ENCODE measurements around the gene NDUFB10. TPM values are rescaled to one million over a fixed set of nuclear protein-coding genes. Genes with fewer than 3 reads are reported as not detected.

The NDUFB10 gene
- total and polyA plus RNA-seq, 4 donors: 93.9 to 195 (median 133) TPM

GRCh38 chr16:1978476-1979120 is 19.3 kb downstream of the NDUFB10 start:
- Histone ChIP-seq H3K4me3 (ENCODE audit: low read depth in 1 of 3, low read length in 3 of 3) (no peak overlapping the region), H3K27me3 (ENCODE audit: control insufficient read depth in 4 of 4, insufficient read depth in 4 of 4, low read length in 3 of 4) (no peaks in the 10 kb centered on the region), H3K9ac (ENCODE audit: low read depth in 1 of 2, low read length in 2 of 2) (no peak overlapping the region), H3K36me3 (ENCODE audit: control insufficient read depth in 4 of 4, insufficient read depth in 3 of 4, low read depth in 1 of 4, low read length in 3 of 4) (peaks cover 14 to 41% (median 16%) of the 10 kb centered on the region in 4 donors), H3K9me3 (ENCODE audit: control insufficient read depth in 4 of 4, low read length in 3 of 4) (no peaks in the 10 kb centered on the region), H3K27ac (ENCODE audit: low read depth in 1 of 2, low read length in 2 of 2) (no peak overlapping the region), H3K4me1 (ENCODE audit: control insufficient read depth in 4 of 4, insufficient read depth in 4 of 4, low read length in 3 of 4) (peaks cover 2 to 20% (median 6%) of the 10 kb centered on the region in 4 donors)
- no peak for TF ChIP-seq GABPA (IDR thresholded peaks at IDR 0.05 in 1 of 2, conservative IDR thresholded peaks at IDR 0.05 in 1 of 2)
- no peak for TF ChIP-seq SP1 (IDR thresholded peaks at IDR 0.05)
- no peak for TF ChIP-seq YY1 (IDR thresholded peaks at IDR 0.05)
- no peak for TF ChIP-seq EGR1 (IDR thresholded peaks at IDR 0.05; ENCODE audit: low read depth in 2 of 2)
- TF ChIP-seq FOXA1 (IDR thresholded peaks at IDR 0.05): no peak
- no peak for TF ChIP-seq MAX (IDR thresholded peaks at IDR 0.05)
- TF ChIP-seq HNF4A (conservative IDR thresholded peaks at IDR 0.05): no peak
- TF ChIP-seq, protein P1, sequence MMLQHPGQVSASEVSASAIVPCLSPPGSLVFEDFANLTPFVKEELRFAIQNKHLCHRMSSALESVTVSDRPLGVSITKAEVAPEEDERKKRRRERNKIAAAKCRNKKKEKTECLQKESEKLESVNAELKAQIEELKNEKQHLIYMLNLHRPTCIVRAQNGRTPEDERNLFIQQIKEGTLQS (IDR thresholded peaks at IDR 0.05): no peak
- no peak for TF ChIP-seq TAF1 (conservative IDR thresholded peaks at IDR 0.05)
- TF ChIP-seq JUND (IDR thresholded peaks at IDR 0.05): no peak
- TF ChIP-seq REST (IDR thresholded peaks at IDR 0.05): no peak
- no peak for DNase-seq (ENCODE audit: low spot score)
- 87% methylated on average over 37 of the region's 37 CpGs for WGBS

DNA sequence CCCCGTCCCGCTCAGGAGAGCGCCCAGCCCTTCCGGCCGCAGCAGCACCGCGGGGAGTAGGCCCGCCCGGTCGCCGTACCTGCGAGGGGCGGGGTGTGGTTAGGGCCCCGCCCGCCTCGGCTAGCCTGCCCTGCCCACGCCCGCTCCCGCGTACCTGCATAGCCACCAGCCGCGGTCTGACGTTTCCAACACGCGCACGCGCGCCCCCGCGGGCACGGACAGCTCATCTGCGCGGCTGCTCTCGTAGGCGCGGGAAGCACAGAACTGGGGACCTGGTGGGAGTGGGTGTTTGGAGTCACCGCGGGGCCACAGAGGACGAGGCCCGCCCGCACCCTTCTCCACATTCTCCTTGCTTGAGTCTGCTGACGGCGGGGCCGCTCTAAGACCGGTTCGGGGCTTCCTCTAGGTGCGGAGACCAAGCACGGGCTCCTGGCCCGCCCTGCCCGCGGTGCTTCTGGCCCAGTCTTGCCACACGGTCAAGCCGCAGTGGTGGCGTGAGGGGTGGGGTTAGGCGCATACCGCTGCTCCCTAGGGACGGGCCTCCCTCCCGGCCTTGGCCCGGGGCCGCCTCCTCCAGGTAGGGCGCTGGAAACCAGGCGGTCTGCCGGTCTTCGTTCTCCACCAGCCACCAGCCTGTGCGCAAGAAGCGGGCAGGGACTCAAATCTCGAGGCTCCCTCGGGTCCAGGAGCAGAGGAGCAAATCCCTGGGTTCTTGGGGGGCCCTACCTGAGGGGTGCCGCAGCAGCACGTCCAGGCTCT is 20.1 kb downstream of the NDUFB10 start:
- TF ChIP-seq, protein P1 (IDR thresholded peaks at IDR 0.05): no peak
- TF ChIP-seq FOXA1 (IDR thresholded peaks at IDR 0.05) (no peak), YY1 (IDR thresholded peaks at IDR 0.05) (no peak), JUND (IDR thresholded peaks at IDR 0.05) (no peak), HNF4A (conservative IDR thresholded peaks at IDR 0.05) (no peak), CTCF (IDR thresholded peaks at IDR 0.05; ENCODE audit: low read depth, low read length, missing input control) (no peak), NR2F2 (IDR thresholded peaks at IDR 0.05) (no peak), MAX (IDR thresholded peaks at IDR 0.05) (no peak), HNF4G (IDR thresholded peaks at IDR 0.05) (no peak)
- TF ChIP-seq, protein P2, sequence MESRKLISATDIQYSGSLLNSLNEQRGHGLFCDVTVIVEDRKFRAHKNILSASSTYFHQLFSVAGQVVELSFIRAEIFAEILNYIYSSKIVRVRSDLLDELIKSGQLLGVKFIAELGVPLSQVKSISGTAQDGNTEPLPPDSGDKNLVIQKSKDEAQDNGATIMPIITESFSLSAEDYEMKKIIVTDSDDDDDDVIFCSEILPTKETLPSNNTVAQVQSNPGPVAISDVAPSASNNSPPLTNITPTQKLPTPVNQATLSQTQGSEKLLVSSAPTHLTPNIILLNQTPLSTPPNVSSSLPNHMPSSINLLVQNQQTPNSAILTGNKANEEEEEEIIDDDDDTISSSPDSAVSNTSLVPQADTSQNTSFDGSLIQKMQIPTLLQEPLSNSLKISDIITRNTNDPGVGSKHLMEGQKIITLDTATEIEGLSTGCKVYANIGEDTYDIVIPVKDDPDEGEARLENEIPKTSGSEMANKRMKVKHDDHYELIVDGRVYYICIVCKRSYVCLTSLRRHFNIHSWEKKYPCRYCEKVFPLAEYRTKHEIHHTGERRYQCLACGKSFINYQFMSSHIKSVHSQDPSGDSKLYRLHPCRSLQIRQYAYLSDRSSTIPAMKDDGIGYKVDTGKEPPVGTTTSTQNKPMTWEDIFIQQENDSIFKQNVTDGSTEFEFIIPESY (IDR thresholded peaks at IDR 0.05): no peak
- H3K4me3 ChIP-seq (ENCODE audit: low read depth in 1 of 3, low read length in 3 of 3): no peak overlapping the region
- no peaks in the 10 kb centered on the region for H3K9me3 ChIP-seq (ENCODE audit: control insufficient read depth in 4 of 4, low read length in 3 of 4)
- H3K36me3 ChIP-seq (ENCODE audit: control insufficient read depth in 4 of 4, insufficient read depth in 3 of 4, low read depth in 1 of 4, low read length in 3 of 4): peaks cover 12 to 38% (median 15%) of the 10 kb centered on the region in 4 donors
- H3K27ac ChIP-seq (ENCODE audit: low read depth in 1 of 2, low read length in 2 of 2): no peak overlapping the region
- WGBS: 49% methylated on average over 70 of the region's 70 CpGs
- no peaks in the 10 kb centered on the region for H3K27me3 ChIP-seq (ENCODE audit: control insufficient read depth in 4 of 4, insufficient read depth in 4 of 4, low read length in 3 of 4)
- H3K9ac ChIP-seq (ENCODE audit: low read depth in 1 of 2, low read length in 2 of 2): no peak overlapping the region
- DNase-seq (ENCODE audit: low spot score): no peak
- peaks cover 2 to 20% (median 6%) of the 10 kb centered on the region in 4 donors for H3K4me1 ChIP-seq (ENCODE audit: control insufficient read depth in 4 of 4, insufficient read depth in 4 of 4, low read length in 3 of 4)
